HUES48 (cell line): ENCODE measurements around the gene CAPZA2.
A peak's percentile ranks its signal among the peaks of the same experiment; 100 is the strongest.

Experiments used
- H3K27ac ChIP-seq: one replicate; pipeline ENCODE4 v1.7.0; 2013; ENCODE audit warnings: low read depth, low read length, inconsistent platforms
- H3K27me3 ChIP-seq: 2 replicates; pipeline ENCODE4 v1.6.1; 2013; ENCODE audit warnings: mild to moderate bottlenecking, low read length; ENCODE audit not compliant: control insufficient read depth, insufficient read depth
- H3K36me3 ChIP-seq: 2 replicates; pipeline ENCODE4 v1.6.1; 2013; ENCODE audit warnings: low read length; ENCODE audit not compliant: control insufficient read depth, insufficient read depth
- H3K4me1 ChIP-seq: 2 replicates; pipeline ENCODE4 v1.6.1; 2013; ENCODE audit warnings: mild to moderate bottlenecking, low read length; ENCODE audit not compliant: control insufficient read depth, insufficient read depth
- H3K4me3 ChIP-seq: 2 replicates; pipeline ENCODE4 v1.5.1; 2013; ENCODE audit warnings: mild to moderate bottlenecking, low read depth, low read length
- H3K9ac ChIP-seq: 2 replicates; pipeline ENCODE4 v1.6.1; 2013; ENCODE audit warnings: mild to moderate bottlenecking, low read depth, low read length, moderate library complexity
- H3K9me3 ChIP-seq: 2 replicates; pipeline ENCODE4 v1.6.1; 2013; ENCODE audit warnings: low read length; ENCODE audit not compliant: control insufficient read depth, insufficient read depth

Gene CAPZA2

GRCh38 chr7:116938678-116939077, 76.3 kb downstream of the CAPZA2 start:
- no peak overlapping the region for H3K9ac ChIP-seq
- no peaks in the 10 kb centered on the region for H3K36me3 ChIP-seq
- no peaks in the 10 kb centered on the region for H3K27me3 ChIP-seq
- no peaks in the 10 kb centered on the region for H3K9me3 ChIP-seq
- H3K4me1 ChIP-seq = peaks cover 5% of the 10 kb centered on the region; the same call in 1 of the 2 replicates
- H3K27ac ChIP-seq = no peak overlapping the region
- no peak overlapping the region for H3K4me3 ChIP-seq

- H3K27ac ChIP-seq = no peak overlapping the region
- H3K4me3 ChIP-seq = no peak overlapping the region
- H3K36me3 ChIP-seq = no peaks in the 10 kb centered on the region
Observed at GRCh38 chr7:116940689-116941370, 78.4 kb downstream of the CAPZA2 start.

GRCh38 chr7:116942504-116942903, 80.1 kb downstream of the CAPZA2 start:
- no peak overlapping the region for H3K4me3 ChIP-seq
- no peak overlapping the region for H3K27ac ChIP-seq
- H3K9ac ChIP-seq = no peak overlapping the region
- H3K27me3 ChIP-seq = no peaks in the 10 kb centered on the region
- H3K36me3 ChIP-seq = no peaks in the 10 kb centered on the region
- H3K4me1 ChIP-seq = peaks cover 5% of the 10 kb centered on the region; the same call in 1 of the 2 replicates
- H3K9me3 ChIP-seq = no peaks in the 10 kb centered on the region

More at GRCh38 chr7:116940689-116941370, 78.4 kb downstream of the CAPZA2 start:
- Histone ChIP-seq H3K4me1 (peaks cover 5% of the 10 kb centered on the region; the same call in 1 of the 2 replicates), H3K9me3 (no peaks in the 10 kb centered on the region), H3K9ac (no peak overlapping the region), H3K27me3 (no peaks in the 10 kb centered on the region)

- H3K27me3 ChIP-seq = no peaks in the 10 kb centered on the region
- H3K9ac ChIP-seq = no peak overlapping the region
- no peaks in the 10 kb centered on the region for H3K36me3 ChIP-seq
- H3K9me3 ChIP-seq = no peaks in the 10 kb centered on the region
- H3K4me1 ChIP-seq = peaks cover 6% of the 10 kb centered on the region; the same call in 1 of the 2 replicates
- H3K27ac ChIP-seq = no peak overlapping the region
- H3K4me3 ChIP-seq = no peak overlapping the region
Observed at GRCh38 chr7:116948934-116949333, 86.5 kb downstream of the CAPZA2 start.

GRCh38 chr7:116949941-116950801, 87.8 kb downstream of the CAPZA2 start:
- H3K9me3 ChIP-seq = no peaks in the 10 kb centered on the region
- H3K4me1 ChIP-seq = peaks cover 13% of the 10 kb centered on the region
- H3K27me3 ChIP-seq = no peaks in the 10 kb centered on the region
- no peak overlapping the region for H3K27ac ChIP-seq
- H3K9ac ChIP-seq = no peak overlapping the region
- H3K4me3 ChIP-seq = no peak overlapping the region
- H3K36me3 ChIP-seq = no peaks in the 10 kb centered on the region

- H3K9me3 ChIP-seq = no peaks in the 10 kb centered on the region
- H3K9ac ChIP-seq = no peak overlapping the region
- no peaks in the 10 kb centered on the region for H3K27me3 ChIP-seq
- H3K4me3 ChIP-seq = no peak overlapping the region
- H3K4me1 ChIP-seq = peaks cover 20% of the 10 kb centered on the region
- H3K36me3 ChIP-seq = no peaks in the 10 kb centered on the region
- no peak overlapping the region for H3K27ac ChIP-seq
Observed at GRCh38 chr7:116950889-116951351, 88.5 kb downstream of the CAPZA2 start.

- H3K4me1 ChIP-seq = peaks cover 20% of the 10 kb centered on the region
- H3K9ac ChIP-seq = no peak overlapping the region
- H3K27ac ChIP-seq = no peak overlapping the region
Observed at GRCh38 chr7:116951366-116952292, 89.2 kb downstream of the CAPZA2 start.

GRCh38 chr7:116952635-116953371, 90.4 kb downstream of the CAPZA2 start:
- Histone ChIP-seq H3K27ac (peak overlapping the region; percentile 98), H3K9me3 (no peaks in the 10 kb centered on the region), H3K4me1 (peaks cover 22% of the 10 kb centered on the region), H3K27me3 (no peaks in the 10 kb centered on the region), H3K4me3 (peak overlapping the region; percentile 96), H3K36me3 (no peaks in the 10 kb centered on the region), H3K9ac (peak overlapping the region; percentile 64)

More at GRCh38 chr7:116951366-116952292, 89.2 kb downstream of the CAPZA2 start:
- H3K4me3 ChIP-seq = no peak overlapping the region; the same call in 1 of the 2 replicates
- H3K27me3 ChIP-seq = no peaks in the 10 kb centered on the region
- no peaks in the 10 kb centered on the region for H3K9me3 ChIP-seq
- no peaks in the 10 kb centered on the region for H3K36me3 ChIP-seq

- no peaks in the 10 kb centered on the region for H3K36me3 ChIP-seq
- H3K27ac ChIP-seq = peak within 1 kb of the TSS; percentile 98
- peaks cover 28% of the 10 kb centered on the region for H3K4me1 ChIP-seq
- H3K27me3 ChIP-seq = no peaks in the 10 kb centered on the region
- peak within 1 kb of the TSS; percentile 92 for H3K9ac ChIP-seq
- H3K4me3 ChIP-seq = peak within 1 kb of the TSS; percentile 96
- H3K9me3 ChIP-seq = no peaks in the 10 kb centered on the region
Observed at GRCh38 chr7:116953372-116953905, 91.1 kb downstream of the CAPZA2 start, which contains the start of gene ST7. TSS of gene ST7 (plus strand) at chr7:116953501. CDS start at chr7:116953541, 40 bp downstream.
